ENCODE measurements around the gene GALNT10. TPM values are rescaled to one million over a fixed set of nuclear protein-coding genes. Genes with fewer than 3 reads are reported as not detected.

The GALNT10 gene
- total and polyA plus RNA-seq, 2 experiments from 2014 or later: 3.2 to 12.9 TPM

DNA sequence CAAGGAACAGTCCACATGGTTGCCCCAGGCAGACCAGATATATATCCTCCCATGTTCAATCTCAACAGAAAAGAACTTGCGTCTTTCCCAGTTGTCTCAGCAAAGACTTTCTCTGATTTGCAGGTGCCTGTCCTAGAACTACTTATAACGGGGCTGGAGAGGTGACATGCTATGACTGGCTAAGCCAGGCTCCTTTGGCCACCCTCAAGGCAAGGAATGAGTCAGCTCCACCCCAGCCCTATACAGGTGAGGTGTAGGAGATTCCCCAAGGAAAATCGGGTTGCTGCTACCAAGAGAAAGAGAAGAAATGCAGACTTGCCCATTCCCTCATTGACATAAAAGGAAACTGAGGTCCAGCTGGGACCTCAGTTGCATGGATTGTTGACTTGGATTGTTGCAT lies 127.4 kb downstream of the GALNT10 start (continued):
- TF ChIP-seq, protein P1, sequence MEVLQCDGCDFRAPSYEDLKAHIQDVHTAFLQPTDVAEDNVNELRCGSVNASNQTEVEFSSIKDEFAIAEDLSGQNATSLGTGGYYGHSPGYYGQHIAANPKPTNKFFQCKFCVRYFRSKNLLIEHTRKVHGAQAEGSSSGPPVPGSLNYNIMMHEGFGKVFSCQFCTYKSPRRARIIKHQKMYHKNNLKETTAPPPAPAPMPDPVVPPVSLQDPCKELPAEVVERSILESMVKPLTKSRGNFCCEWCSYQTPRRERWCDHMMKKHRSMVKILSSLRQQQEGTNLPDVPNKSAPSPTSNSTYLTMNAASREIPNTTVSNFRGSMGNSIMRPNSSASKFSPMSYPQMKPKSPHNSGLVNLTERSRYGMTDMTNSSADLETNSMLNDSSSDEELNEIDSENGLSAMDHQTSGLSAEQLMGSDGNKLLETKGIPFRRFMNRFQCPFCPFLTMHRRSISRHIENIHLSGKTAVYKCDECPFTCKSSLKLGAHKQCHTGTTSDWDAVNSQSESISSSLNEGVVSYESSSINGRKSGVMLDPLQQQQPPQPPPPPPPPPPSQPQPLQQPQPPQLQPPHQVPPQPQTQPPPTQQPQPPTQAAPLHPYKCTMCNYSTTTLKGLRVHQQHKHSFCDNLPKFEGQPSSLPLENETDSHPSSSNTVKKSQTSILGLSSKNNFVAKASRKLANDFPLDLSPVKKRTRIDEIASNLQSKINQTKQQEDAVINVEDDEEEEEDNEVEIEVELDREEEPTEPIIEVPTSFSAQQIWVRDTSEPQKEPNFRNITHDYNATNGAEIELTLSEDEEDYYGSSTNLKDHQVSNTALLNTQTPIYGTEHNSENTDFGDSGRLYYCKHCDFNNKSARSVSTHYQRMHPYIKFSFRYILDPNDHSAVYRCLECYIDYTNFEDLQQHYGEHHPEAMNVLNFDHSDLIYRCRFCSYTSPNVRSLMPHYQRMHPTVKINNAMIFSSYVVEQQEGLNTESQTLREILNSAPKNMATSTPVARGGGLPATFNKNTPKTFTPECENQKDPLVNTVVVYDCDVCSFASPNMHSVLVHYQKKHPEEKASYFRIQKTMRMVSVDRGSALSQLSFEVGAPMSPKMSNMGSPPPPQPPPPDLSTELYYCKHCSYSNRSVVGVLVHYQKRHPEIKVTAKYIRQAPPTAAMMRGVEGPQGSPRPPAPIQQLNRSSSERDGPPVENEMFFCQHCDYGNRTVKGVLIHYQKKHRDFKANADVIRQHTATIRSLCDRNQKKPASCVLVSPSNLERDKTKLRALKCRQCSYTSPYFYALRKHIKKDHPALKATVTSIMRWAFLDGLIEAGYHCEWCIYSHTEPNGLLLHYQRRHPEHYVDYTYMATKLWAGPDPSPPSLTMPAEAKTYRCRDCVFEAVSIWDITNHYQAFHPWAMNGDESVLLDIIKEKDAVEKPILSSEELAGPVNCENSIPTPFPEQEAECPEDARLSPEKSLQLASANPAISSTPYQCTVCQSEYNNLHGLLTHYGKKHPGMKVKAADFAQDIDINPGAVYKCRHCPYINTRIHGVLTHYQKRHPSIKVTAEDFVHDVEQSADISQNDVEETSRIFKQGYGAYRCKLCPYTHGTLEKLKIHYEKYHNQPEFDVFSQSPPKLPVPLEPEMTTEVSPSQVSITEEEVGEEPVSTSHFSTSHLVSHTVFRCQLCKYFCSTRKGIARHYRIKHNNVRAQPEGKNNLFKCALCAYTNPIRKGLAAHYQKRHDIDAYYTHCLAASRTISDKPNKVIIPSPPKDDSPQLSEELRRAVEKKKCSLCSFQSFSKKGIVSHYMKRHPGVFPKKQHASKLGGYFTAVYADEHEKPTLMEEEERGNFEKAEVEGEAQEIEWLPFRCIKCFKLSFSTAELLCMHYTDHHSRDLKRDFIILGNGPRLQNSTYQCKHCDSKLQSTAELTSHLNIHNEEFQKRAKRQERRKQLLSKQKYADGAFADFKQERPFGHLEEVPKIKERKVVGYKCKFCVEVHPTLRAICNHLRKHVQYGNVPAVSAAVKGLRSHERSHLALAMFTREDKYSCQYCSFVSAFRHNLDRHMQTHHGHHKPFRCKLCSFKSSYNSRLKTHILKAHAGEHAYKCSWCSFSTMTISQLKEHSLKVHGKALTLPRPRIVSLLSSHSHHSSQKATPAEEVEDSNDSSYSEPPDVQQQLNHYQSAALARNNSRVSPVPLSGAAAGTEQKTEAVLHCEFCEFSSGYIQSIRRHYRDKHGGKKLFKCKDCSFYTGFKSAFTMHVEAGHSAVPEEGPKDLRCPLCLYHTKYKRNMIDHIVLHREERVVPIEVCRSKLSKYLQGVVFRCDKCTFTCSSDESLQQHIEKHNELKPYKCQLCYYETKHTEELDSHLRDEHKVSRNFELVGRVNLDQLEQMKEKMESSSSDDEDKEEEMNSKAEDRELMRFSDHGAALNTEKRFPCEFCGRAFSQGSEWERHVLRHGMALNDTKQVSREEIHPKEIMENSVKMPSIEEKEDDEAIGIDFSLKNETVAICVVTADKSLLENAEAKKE (CRISPR knock-in tag; IDR thresholded peaks at IDR 0.05): no peak
- TF ChIP-seq STAT1 (IDR thresholded peaks at IDR 0.05; ENCODE audit: unreplicated experiment): no peak
- TF ChIP-seq, protein P2, sequence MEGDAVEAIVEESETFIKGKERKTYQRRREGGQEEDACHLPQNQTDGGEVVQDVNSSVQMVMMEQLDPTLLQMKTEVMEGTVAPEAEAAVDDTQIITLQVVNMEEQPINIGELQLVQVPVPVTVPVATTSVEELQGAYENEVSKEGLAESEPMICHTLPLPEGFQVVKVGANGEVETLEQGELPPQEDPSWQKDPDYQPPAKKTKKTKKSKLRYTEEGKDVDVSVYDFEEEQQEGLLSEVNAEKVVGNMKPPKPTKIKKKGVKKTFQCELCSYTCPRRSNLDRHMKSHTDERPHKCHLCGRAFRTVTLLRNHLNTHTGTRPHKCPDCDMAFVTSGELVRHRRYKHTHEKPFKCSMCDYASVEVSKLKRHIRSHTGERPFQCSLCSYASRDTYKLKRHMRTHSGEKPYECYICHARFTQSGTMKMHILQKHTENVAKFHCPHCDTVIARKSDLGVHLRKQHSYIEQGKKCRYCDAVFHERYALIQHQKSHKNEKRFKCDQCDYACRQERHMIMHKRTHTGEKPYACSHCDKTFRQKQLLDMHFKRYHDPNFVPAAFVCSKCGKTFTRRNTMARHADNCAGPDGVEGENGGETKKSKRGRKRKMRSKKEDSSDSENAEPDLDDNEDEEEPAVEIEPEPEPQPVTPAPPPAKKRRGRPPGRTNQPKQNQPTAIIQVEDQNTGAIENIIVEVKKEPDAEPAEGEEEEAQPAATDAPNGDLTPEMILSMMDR (conservative IDR thresholded peaks at IDR 0.05; ENCODE audit: low read depth in 2 of 2): no peak

DNA sequence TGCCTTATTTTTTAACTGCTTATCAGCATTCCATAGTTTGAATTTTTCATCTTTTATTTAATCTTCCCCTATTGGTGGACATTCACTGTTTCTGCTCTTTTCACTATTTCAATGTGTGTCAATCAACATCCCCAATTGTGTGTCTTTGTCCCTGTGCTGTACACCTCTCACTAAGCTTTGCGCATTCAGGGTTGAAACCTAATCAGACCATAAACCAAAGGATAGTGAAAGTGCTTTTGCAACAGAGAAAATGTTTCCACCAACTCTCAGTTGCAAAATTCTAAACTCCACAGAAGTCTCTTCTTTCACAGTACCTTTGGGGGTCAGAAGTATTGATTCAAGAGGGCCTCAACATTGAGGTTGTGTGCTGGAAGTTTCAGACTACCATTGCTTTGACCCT lies 128.2 kb downstream of the GALNT10 start:
- no peak overlapping the region for H3K4me3 ChIP-seq
- no peaks in the 10 kb centered on the region for H3K27me3 ChIP-seq (ENCODE audit: insufficient read depth)
- Mint-ChIP-seq H3K27me3 (ENCODE audit: insufficient read depth, low read depth, poor library complexity) (peaks cover 2% of the 10 kb centered on the region), H3K4me3 (no peak overlapping the region), H3K4me1 (peaks cover 2% of the 10 kb centered on the region; the same call in 1 of the 3 replicates), H3K27ac (no peak overlapping the region; the same call in 1 of the 2 replicates), H3K9me3 (no peaks in the 10 kb centered on the region), H3K36me3 (ENCODE audit: low read depth) (no peaks in the 10 kb centered on the region)
- H2AFZ ChIP-seq: no peak overlapping the region
- 0 out of 2 replicates have a peak, but pooled peaks cover 4% of the 10 kb centered on the region for H3K9me2 ChIP-seq (ENCODE audit: insufficient read depth)
- no peak for DNase-seq (ENCODE audit: low spot score)
- no peak overlapping the region for H3K27ac ChIP-seq (ENCODE audit: low read depth)
- no peaks in the 10 kb centered on the region for H3K36me3 ChIP-seq (ENCODE audit: insufficient read depth)
- H4K20me1 ChIP-seq (replicated peaks; ENCODE audit: insufficient read depth): no peaks in the 10 kb centered on the region
- no peak for ATAC-seq
- H3K79me2 ChIP-seq (replicated peaks; ENCODE audit: insufficient read depth): no peaks in the 10 kb centered on the region
- H3F3A ChIP-seq (replicated peaks; ENCODE audit: low read depth): no peaks in the 10 kb centered on the region
- no peak overlapping the region for H3K4me2 ChIP-seq
- H3K4me1 ChIP-seq (ENCODE audit: insufficient read depth): no peaks in the 10 kb centered on the region
- TF ChIP-seq POLR2AphosphoS5 (IDR thresholded peaks at IDR 0.05; ENCODE audit: low read depth) (no peak), CREB1 (CRISPR knock-in tag; IDR thresholded peaks at IDR 0.05; ENCODE audit: low read depth) (no peak), ZNF331 (CRISPR knock-in tag; IDR thresholded peaks at IDR 0.05; ENCODE audit: low read depth) (no peak)
- TF ChIP-seq, protein P2 (conservative IDR thresholded peaks at IDR 0.05; ENCODE audit: low read depth in 2 of 2): no peak
- TF ChIP-seq, protein P3, sequence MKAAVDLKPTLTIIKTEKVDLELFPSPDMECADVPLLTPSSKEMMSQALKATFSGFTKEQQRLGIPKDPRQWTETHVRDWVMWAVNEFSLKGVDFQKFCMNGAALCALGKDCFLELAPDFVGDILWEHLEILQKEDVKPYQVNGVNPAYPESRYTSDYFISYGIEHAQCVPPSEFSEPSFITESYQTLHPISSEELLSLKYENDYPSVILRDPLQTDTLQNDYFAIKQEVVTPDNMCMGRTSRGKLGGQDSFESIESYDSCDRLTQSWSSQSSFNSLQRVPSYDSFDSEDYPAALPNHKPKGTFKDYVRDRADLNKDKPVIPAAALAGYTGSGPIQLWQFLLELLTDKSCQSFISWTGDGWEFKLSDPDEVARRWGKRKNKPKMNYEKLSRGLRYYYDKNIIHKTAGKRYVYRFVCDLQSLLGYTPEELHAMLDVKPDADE (IDR thresholded peaks at IDR 0.05): no peak

Data from GM23338 (cell line).